Measurements from ENCODE around the gene KLF15.

KLF15 gene

DNA sequence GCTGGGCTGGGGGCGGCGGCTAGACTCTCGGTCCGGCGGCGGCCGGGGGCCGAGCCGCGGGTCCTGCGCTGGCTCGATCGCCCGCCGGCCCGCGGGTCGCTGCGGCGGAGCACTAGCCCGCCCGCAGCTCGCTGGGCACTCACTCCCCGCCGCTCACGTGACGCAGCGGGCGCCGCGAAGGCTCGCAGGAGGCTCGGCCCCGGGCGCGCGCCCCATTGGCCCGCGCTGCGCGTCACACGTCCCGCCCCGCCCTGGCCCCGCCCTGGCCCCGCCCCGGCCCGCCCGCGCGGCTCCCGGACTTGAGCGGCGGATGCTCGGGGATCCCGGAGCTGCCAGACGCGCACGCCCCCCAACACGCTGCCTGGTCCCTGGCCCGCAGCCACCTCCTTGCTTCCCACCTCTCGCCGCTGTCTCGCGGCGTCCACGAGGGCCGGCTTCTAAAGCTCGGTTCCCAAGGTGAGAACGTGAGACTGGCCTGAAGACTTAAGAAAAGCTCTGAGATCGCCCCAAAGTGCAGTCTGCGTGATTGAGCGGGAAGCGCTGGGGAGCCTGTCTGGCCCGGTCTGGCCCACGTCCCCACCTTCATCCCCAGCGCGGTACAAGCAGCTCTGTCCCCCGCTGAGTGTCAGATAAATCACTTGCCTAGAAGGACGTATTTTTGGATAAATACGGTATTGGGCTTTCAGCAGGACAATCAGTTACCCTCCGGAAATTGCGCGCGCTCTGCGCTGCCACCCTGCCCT, at the start of gene KLF15:
Gene KLF15, minus strand, starts transcription at position 114 of the 743 bp plus-strand sequence. CDS start 4,486 bp downstream, outside the sequence.
- Histone ChIP-seq H3F3A (ENCODE audit: control insufficient read depth, insufficient read depth) (peaks cover 8% of the 10 kb centered on the region), H4K20me1 (ENCODE audit: control insufficient read depth, insufficient read depth, low read depth, low read length) (no peaks in the 10 kb centered on the region), H3K4me1 (ENCODE audit: control insufficient read depth, low read length) (peaks cover 45% of the 10 kb centered on the region), H3K9me3 (ENCODE audit: control insufficient read depth, insufficient read depth, low read length) (no peaks in the 10 kb centered on the region), H3K9me2 (replicated peaks; ENCODE audit: control insufficient read depth, low read length) (no peaks in the 10 kb centered on the region), H3K27ac (ENCODE audit: low read depth, low read length) (peak within 1 kb of the TSS; percentile 94), H3K36me3 (ENCODE audit: control insufficient read depth, low read length) (no peaks in the 10 kb centered on the region), H3K27me3 (ENCODE audit: control insufficient read depth, low read length) (peaks cover 24% of the 10 kb centered on the region), H3K4me2 (ENCODE audit: low read length) (peak within 1 kb of the TSS; percentile 100), H3K4me3 (ENCODE audit: low read length) (peak within 1 kb of the TSS; percentile 79), H3K79me2 (ENCODE audit: control insufficient read depth, low read length) (no peaks in the 10 kb centered on the region)
- TF ChIP-seq, protein P1, sequence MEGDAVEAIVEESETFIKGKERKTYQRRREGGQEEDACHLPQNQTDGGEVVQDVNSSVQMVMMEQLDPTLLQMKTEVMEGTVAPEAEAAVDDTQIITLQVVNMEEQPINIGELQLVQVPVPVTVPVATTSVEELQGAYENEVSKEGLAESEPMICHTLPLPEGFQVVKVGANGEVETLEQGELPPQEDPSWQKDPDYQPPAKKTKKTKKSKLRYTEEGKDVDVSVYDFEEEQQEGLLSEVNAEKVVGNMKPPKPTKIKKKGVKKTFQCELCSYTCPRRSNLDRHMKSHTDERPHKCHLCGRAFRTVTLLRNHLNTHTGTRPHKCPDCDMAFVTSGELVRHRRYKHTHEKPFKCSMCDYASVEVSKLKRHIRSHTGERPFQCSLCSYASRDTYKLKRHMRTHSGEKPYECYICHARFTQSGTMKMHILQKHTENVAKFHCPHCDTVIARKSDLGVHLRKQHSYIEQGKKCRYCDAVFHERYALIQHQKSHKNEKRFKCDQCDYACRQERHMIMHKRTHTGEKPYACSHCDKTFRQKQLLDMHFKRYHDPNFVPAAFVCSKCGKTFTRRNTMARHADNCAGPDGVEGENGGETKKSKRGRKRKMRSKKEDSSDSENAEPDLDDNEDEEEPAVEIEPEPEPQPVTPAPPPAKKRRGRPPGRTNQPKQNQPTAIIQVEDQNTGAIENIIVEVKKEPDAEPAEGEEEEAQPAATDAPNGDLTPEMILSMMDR (IDR thresholded peaks at IDR 0.05; ENCODE audit: low read depth, low read length, poor library complexity, severe bottlenecking) = no peak
- TF ChIP-seq EZH2phosphoT487 (IDR thresholded peaks at IDR 0.05; ENCODE audit: borderline replicate concordance, low read length) = no peak

DNA sequence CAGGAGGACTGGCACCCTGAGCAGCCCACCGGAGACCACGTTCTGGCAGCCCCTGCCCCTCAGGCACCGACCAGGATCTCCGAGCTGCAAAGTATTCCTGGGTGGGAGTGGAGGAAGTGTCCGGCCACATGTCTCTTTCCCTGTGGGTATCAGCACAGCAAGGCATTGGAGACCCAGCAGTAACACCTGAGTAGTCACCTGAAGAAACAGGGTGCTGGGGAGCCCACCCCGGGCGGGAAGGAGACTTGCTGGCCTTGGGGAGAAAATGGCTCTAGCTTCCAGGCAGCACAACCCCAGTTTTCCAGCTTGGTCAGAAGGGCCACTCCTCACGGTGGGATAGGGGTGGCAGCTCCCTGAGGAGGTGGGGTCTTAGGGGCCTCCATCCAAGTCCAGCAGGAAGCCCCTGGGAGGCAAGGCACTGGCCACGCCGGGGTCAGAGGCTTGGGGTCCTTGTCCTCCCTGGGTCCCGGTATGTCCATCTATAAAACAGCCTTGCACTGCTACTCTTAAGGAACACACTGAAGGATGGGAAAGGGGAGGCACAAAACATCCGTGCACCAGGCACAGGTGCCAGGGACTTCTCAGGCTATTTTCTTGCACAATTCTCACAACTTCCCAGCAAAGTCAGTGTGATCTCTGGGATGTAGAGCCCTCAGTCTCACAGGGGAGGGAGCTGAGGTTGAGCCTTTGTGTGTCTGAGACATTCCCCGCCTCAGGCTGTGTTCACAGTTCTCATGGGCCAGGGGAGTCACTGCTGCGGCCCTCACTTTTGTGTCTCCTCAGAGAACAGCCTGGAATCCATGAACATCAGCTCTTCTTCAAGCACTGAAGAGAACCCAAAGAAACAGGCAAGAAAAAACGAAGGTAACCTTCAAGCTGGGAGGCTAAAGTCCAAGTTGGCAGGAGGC, 49.4 kb upstream of the KLF15 start:
- Histone ChIP-seq H3K4me2 (ENCODE audit: low read length) (no peak overlapping the region), H3K27me3 (ENCODE audit: control insufficient read depth, low read length) (peaks cover 23% of the 10 kb centered on the region), H3K9me2 (replicated peaks; ENCODE audit: control insufficient read depth, low read length) (no peaks in the 10 kb centered on the region), H3K79me2 (ENCODE audit: control insufficient read depth, low read length) (no peaks in the 10 kb centered on the region), H3K27ac (ENCODE audit: low read depth, low read length) (no peak overlapping the region), H3K36me3 (ENCODE audit: control insufficient read depth, low read length) (no peaks in the 10 kb centered on the region), H3K9me3 (ENCODE audit: control insufficient read depth, insufficient read depth, low read length) (no peaks in the 10 kb centered on the region), H3F3A (ENCODE audit: control insufficient read depth, insufficient read depth) (no peaks in the 10 kb centered on the region), H4K20me1 (ENCODE audit: control insufficient read depth, insufficient read depth, low read depth, low read length) (no peaks in the 10 kb centered on the region), H3K4me3 (ENCODE audit: low read length) (no peak overlapping the region), H3K4me1 (ENCODE audit: control insufficient read depth, low read length) (no peaks in the 10 kb centered on the region)
- TF ChIP-seq EZH2phosphoT487 (IDR thresholded peaks at IDR 0.05; ENCODE audit: borderline replicate concordance, low read length) = no peak
- TF ChIP-seq, protein P1 (IDR thresholded peaks at IDR 0.05; ENCODE audit: low read depth, low read length, poor library complexity, severe bottlenecking) = no peak

DNA sequence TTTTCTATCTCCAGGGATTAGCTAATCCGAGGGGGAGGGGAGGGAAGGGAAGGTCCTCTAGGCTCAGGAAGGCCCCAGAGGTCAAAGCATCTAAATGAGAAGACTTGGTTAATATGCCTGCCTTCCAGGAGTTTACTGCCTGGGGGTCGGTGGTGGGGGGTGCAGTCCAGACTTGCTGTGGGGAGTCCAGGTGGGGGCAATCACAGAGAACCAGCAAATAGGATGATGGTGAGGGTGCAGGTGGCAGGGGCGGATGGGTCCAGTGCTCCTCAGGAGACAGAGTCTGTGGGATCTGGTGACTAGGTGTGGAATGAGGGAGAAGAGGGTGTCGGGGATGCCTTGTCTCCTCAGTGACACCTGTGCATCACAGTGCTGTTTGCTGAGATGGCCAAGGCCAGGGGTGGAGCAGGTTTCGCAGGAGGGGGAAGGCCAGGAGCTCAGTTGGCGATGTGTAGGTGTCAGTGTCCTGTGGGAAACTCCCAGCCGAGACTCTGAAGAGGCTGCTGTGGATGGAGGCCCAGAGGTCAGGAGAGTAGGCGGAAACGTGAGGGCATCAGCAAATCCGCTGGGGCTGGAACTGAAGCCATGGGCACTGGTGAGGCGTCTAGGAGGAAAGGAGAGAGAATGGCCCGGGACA, 45.6 kb upstream of the KLF15 start:
- peaks cover 17% of the 10 kb centered on the region; the same call in 1 of the 2 replicates for H3K9me3 ChIP-seq (ENCODE audit: control insufficient read depth, insufficient read depth, low read length)
- H3K4me3 ChIP-seq (ENCODE audit: low read length) = no peak overlapping the region
- no peak overlapping the region for H3K4me2 ChIP-seq (ENCODE audit: low read length)
- H3K27me3 ChIP-seq (ENCODE audit: control insufficient read depth, low read length) = peaks cover 17% of the 10 kb centered on the region
- H4K20me1 ChIP-seq (ENCODE audit: control insufficient read depth, insufficient read depth, low read depth, low read length) = no peaks in the 10 kb centered on the region
- H3F3A ChIP-seq (ENCODE audit: control insufficient read depth, insufficient read depth) = no peaks in the 10 kb centered on the region
- H3K79me2 ChIP-seq (ENCODE audit: control insufficient read depth, low read length) = no peaks in the 10 kb centered on the region
- no peaks in the 10 kb centered on the region for H3K9me2 ChIP-seq (replicated peaks; ENCODE audit: control insufficient read depth, low read length)
- TF ChIP-seq EZH2phosphoT487 (IDR thresholded peaks at IDR 0.05; ENCODE audit: borderline replicate concordance, low read length) = no peak
- TF ChIP-seq, protein P1 (IDR thresholded peaks at IDR 0.05; ENCODE audit: low read depth, low read length, poor library complexity, severe bottlenecking) = no peak
- H3K36me3 ChIP-seq (ENCODE audit: control insufficient read depth, low read length) = no peaks in the 10 kb centered on the region
- H3K27ac ChIP-seq (ENCODE audit: low read depth, low read length) = no peak overlapping the region
- peaks cover 7% of the 10 kb centered on the region for H3K4me1 ChIP-seq (ENCODE audit: control insufficient read depth, low read length)
